Measurements from ENCODE around the gene PIK3AP1. TPM values are rescaled to one million over a fixed set of nuclear protein-coding genes. Genes with fewer than 3 reads are reported as not detected.
A peak's percentile ranks its signal among the peaks of the same experiment; 100 is the strongest.

PIK3AP1 gene
- total and polyA plus RNA-seq, 10 of the 15 experiments (the other 5 are each of a cell fraction or from before 2014, with no cell fraction given) = 26.2 to 306 (median 119) TPM

GRCh38 chr10:96712662-96713271, 7.5 kb downstream of the PIK3AP1 start (continued):
- TF ChIP-seq POLR2A (IDR thresholded peaks at IDR 0.05; ENCODE audit: low read depth, low read length) (no peak), EGR1 (IDR thresholded peaks at IDR 0.05; ENCODE audit: borderline replicate concordance in 1 of 2, low read depth in 2 of 2, low read length in 2 of 2) (no peak)

DNA sequence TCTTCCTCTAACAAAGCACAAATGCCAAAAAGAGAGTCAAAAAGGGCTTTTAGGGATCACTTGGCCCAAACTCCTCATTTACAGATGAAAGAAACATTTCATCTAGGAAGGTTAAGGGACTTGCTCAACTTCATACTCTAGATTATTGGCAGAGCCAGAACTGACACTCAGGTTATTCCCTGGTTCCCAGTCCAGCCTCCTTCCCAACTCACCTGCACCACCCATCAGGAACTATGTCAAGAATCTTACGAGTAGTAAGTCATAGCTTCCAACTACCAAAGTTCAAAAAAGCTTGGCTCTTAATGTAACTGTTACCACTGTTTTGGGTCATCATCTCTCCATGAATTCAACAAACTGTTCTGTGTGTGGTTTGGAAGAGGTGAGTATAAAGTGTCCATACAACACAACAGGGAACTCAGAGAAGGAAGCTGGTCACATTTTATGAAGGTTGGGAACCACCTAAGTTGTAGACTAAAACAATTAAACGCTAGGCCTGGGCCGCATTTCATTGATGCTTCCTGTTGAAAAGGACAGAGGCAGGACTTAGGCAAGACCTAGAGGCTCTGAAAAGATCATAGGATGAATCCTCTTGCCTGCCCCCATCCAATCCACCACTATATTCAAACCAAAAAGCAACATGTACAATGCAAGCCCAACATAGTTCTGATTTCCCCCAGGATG, 9.1 kb downstream of the PIK3AP1 start:
- ATAC-seq = no peak
- H3K27me3 ChIP-seq (replicated peaks in 1 of 2; ENCODE audit: control insufficient read depth in 2 of 2, insufficient read depth in 2 of 2, low read length in 1 of 2) = no peaks in the 10 kb centered on the region
- POLR2A ChIA-PET = interaction anchor here (1.1 to 1.3 kb wide), 2 partner anchors 13 to 300 kb away, joined by 4 to 10 read pairs; no protein-coding TSS in a partner anchor
- no peaks in the 10 kb centered on the region for H4K20me1 ChIP-seq (ENCODE audit: control insufficient read depth, insufficient read depth)
- intact Hi-C loops (cut with micrococcal nuclease; ENCODE audit: unreplicated experiment) (loop anchor here (10.0 kb wide), 1 partner anchor 126 kb away; the partner anchor contains the start of gene TM9SF3), in situ Hi-C loops (cut with MboI) (loop anchor here (10.0 kb wide), 1 partner anchor 66 kb away; no protein-coding TSS in a partner anchor)
- H3K27ac ChIP-seq (ENCODE audit: control insufficient read depth, insufficient read depth) = peak overlapping the region; percentile 13; the same call in 1 of the 2 replicates
- BruUV-seq (replicated peaks) = no TSS peak
- H3K79me2 ChIP-seq (ENCODE audit: control insufficient read depth, insufficient read depth, low read length) = peaks cover 48% of the 10 kb centered on the region
- DNase-seq (ENCODE audit: low read depth, low spot score) = no peak
- no peak for FAIRE-seq
- peaks cover 27% of the 10 kb centered on the region for H3K4me1 ChIP-seq (ENCODE audit: control insufficient read depth, insufficient read depth, low read length)
- 77% methylated on average over 3 of the region's 3 CpGs for WGBS (ENCODE audit: insufficient coverage, insufficient replicate concordance, low lambda C conversion rate, missing lambda C conversion rate)
- TF ChIP-seq RCOR1 (conservative IDR thresholded peaks at IDR 0.05; ENCODE audit: low read depth, low read length) (no peak), MEF2B (IDR thresholded peaks at IDR 0.05; ENCODE audit: partially characterized antibody, poor library complexity, severe bottlenecking) (no peak), MLLT1 (IDR thresholded peaks at IDR 0.05) (peak; percentile 79; the same call in 1 of the 2 replicates)
- CTCF ChIA-PET = no interaction called here
- RAD21 ChIA-PET (ENCODE audit: unreplicated experiment) = interaction anchor here (0.6 kb wide), 1 partner anchor 63 kb away, joined by 4 read pairs; no protein-coding TSS in a partner anchor
- H3K4me2 ChIP-seq (ENCODE audit: control insufficient read depth, insufficient read depth) = peak overlapping the region; percentile 27; the same call in 1 of the 2 replicates
- no peak overlapping the region for H2AFZ ChIP-seq (ENCODE audit: control insufficient read depth, low read depth, low read length)
- SMC1A ChIA-PET (ENCODE audit: uncharacterized antibody, unreplicated experiment) = interaction anchor here (0.8 to 2.1 kb wide), 7 partner anchors 8 to 68 kb away, joined by 3 to 6 read pairs (median 5); no protein-coding TSS in a partner anchor
- H3K36me3 ChIP-seq (ENCODE audit: control insufficient read depth in 2 of 2, insufficient read depth in 2 of 2, low read length in 1 of 2) = peaks cover 5 to 10% of the 10 kb centered on the region in 2 experiments; a peak in 3 of 4 replicates
- no peaks in the 10 kb centered on the region; the same call in 2 of the 3 replicates for H3K9me3 ChIP-seq (replicated peaks; ENCODE audit: control insufficient read depth, insufficient read depth, low read length)
- no peak overlapping the region for H3K9ac ChIP-seq (ENCODE audit: control insufficient read depth, insufficient read depth, low read length)
- H3K4me3 ChIP-seq = no peak overlapping the region

Measured in GM12878 (cell line).